SHP77 (cell line): ENCODE results near the gene SLC38A8.

ENCODE experiments used
- DNase-seq, 2 experiments: peaks; one replicate each; lab custom pipeline; 2025; lab: John Stamatoyannopoulos, UW

The SLC38A8 gene

GRCh38 chr16:83969771-83970429, 72.7 kb downstream of the SLC38A8 start:
- DNase-seq, result no peak

DNA sequence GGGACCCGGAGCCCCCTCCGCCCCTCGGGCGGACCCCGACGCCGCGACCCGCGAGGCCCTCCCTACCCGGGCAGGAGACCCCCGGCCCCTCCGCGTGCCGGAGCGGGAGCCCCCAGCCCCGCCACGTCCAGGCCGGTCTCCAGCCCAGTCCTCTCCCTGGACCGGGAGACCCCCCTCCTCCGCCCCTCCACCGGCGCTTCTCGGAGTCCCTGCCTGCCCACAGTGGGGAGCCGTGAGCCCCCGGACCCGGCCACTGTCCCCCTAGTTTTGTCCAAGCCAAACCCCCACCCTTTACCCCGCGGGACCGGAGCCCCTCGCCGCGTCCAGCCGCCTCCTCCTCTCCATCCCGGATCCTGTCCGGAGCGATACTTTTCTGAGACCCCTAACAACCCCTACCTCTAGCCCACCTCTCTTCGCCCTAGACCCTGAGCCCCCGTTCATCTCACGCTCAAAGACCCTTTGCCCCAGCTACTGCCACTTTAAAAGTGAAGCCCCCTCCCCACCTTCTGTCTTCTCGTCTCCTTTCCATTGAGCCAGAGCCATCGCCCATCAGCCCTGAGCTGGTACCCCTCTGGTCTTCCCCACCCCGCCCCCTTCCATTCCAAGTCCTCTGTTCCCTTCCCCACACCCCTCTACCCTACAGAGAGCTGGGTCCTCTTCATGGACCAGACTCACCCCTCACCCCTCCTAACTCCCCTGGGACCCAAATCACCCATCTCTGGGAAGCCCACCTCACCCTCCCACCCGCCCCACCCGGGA, 73.5 kb downstream of the SLC38A8 start:
- no peak for DNase-seq

- no peak for DNase-seq
Observed at GRCh38 chr16:83968306-83968851, 74.2 kb downstream of the SLC38A8 start.

DNA sequence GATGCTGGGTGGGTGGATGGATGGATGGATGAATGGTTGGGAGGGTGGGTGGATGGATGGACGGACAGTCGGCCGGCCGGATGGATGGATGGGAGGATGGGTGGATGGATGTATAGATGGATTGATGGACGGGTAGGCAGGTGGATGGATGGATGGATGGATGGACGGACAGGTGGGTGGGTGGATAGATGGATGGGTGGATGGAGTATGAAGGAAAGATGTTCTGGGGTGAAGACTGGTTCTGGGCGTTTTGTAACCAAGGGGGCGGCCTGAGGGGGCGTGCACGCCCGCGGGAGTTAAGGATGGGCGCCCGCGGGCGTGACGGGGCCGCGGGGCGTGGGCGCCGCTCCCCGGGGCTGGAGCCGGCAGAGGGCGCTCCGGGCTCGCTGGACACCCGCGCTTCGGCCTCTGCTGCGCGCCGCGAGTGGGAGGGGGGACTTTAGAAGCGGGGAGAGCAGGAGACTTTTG, 74.7 kb downstream of the SLC38A8 start, which contains the start of gene NECAB2:
Gene NECAB2 (plus strand): TSS at position 407 of the 468 bp plus-strand sequence. CDS start 405 bp downstream, outside the sequence.
- DNase-seq, result no peak

- DNase-seq, result no peak
Observed at GRCh38 chr16:83967091-83967490, 75.5 kb downstream of the SLC38A8 start.

DNA sequence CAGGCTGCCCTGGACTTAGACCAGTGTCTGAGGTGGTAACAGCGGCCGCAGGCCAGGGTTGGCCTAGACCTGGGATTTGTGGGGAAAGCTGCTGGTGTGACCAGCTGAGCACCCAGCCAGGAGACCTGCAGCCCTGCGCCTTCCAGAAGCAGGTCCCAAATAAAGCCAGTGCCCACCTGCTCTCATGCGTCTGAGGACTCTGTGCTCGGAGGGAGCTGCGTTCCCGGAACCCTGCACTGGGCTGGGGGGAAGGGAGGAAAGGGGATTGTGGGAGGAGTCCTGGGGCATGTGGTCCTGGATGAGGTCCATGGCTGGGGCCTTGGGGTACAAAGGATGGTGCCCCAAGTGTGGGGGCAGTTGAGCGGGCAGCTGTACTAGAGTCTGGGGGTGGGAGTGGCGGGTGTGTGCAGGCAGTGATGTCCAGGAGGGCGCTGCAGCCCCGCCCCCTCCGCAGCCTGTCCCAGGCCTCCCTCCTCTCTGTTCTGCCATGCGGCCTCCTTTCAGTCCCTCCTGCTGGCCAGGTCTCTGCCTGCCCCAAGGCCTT, 76.4 kb downstream of the SLC38A8 start:
- no peak for DNase-seq

GRCh38 chr16:83965444-83966152, 77.0 kb downstream of the SLC38A8 start:
- DNase-seq, result no peak

DNA sequence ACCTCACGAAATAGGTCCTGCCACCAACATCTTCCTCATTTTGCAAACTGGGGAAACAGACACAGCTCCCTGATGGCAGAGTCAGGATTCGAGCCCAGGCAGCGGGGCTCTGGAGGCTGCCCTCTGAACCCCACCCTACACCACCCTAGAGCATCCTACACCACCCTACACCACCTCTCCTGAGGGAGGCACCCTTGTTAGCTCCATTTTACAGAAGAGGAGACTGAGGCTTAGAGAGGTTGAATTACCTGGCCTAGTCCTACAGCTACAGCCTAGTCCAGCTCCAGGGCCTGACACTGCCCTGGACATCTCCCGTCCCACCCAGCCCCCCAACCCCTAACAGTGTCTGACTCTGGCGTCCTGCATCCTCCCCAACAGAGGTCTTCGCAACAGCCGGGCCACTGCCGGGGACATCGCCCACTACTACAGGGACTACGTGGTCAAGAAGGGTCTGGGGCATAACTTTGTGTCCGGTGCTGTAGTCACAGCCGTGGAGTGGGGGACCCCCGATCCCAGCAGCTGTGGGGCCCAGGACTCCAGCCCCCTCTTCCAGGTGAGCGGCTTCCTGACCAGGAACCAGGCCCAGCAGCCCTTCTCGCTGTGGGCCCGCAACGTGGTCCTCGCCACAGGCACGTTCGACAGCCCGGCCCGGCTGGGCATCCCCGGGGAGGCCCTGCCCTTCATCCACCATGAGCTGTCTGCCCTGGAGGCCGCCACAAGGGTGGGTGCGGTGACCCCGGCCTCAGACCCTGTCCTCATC, 77.7 kb downstream of the SLC38A8 start:
- DNase-seq, result no peak

DNA sequence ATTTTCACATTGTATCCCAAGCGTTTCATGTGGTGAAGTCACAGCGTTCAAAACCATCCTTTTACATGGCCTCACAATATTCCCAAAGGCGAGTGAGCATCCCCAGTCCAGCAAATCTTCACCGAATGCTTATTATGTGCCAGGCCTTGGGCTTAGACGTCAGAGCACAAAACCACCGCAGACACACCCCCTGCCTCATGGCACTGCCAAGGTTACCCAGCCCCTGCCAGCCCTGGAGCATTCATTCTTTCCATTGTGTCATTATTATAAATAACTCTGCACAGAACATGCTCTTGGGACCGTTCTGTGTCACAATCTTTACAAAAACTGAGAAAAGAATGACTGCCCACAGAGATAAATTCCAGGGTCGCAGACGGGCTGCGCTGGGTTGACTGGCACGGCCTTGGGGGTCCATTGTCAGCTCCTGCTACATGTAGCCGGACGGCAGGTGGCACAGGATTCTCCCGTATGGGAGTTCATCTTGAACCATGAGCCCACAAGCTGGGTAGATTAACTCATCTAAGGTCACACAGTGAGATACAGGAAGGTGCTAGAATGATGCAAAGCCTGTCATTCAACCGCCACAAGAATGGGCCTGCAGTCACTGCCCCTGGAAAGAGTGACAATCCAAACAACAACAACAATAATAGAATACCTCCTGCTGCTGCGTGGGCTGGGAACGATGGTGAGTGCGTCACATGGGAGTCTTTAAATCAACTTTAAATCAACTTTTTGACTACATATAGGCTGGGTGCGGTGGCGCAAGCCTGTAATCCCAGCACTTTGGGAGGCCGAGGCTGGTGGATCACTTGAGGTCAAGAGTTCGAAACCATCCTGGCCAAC, 79.1 kb downstream of the SLC38A8 start:
- DNase-seq, result no peak

DNA sequence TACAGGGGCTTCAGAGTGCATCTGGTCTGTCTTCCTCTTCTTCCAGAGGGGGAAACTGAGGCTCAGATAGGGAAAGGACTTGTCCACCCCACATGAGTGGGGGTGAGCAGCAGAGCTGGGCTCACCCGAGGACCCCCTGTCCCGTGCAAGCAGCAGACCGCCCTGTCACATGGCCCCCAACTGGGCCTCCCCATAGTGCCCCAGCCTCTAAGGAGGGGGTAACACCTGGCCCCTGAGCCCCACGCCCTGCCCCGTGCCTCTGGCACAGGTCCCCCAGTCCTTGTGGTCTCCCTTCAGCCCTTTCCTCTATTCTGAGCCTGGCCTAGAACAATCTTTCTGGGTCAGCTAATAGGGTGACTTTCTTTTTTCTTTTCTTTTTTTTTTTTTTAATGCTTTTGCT, 81.0 kb downstream of the SLC38A8 start:
- no peak for DNase-seq

- DNase-seq, result no peak
Observed at GRCh38 chr16:83960521-83961249, 81.9 kb downstream of the SLC38A8 start.
